NCI-H226 (cell line): ENCODE measurements around the gene IGFN1.
"Not testable (repeated sequence)": the region's sequence is repeated elsewhere in the genome, so short reads cannot be mapped to it uniquely, and the experiment has no call there.

Experiments
- DNase-seq: peaks from one replicate; pipeline ENCODE4 v3.0.0-alpha.2; 2015

Gene IGFN1

DNA sequence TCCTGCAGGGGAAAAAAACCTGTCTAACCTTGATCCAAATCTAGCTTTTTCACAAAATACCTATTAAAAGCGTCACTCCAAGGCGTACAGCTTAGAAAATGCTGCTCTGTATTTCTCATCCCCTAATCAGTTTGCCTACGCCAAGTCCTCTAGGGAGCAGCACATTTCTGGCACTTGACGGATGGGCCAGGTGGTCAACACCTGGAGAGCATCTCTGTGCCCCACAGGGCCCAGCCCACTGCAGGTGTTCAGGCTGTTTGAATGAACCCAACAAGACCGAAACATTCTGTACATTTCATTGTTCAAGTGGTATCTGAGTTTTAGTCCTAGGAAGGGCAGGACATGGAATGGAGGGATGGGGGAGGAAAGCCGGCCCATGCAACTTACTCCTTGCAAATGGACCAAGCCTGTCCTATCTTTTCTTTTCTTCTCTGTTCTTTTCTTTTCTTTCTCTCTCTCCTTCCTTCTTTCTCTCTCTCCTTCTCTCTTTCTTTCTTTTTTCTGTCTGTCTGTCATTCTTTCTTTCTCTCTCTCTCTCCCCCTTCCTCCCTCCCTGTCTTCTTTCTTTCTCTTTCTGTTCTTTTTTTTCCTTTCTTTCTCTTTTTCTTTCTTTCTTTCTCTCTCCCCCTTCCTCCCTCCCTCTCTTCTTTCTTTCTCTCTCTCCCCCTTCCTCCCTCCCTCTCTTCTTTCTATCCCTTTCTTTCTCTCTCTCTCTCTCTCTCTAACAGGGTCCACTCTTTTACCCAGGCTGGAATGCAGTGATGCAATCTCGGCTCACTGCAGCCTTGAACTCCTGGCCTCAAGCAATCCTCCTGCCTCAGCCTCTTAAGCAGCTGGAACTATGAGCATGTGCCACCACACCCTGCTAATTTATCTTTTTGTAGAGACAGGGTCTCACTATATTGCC, 29.1 kb downstream of the IGFN1 start:
- DNase-seq, result no peak

DNA sequence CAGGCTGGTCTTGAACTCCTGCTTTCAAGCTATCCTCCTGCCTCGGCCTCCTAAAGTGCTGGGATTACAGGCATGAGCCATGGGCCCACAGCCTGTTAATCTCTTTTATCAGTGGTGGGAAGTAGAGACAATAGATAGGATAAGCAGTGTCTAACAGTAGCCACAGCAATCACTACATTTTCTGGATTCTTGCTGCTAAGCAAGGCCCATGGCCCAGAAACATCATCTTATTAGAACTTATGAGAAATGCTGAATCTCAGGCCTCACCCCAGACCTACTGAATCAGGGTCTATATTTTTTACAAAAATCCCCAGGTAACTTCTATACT, 29.7 kb downstream of the IGFN1 start:
- DNase-seq, result no peak

DNA sequence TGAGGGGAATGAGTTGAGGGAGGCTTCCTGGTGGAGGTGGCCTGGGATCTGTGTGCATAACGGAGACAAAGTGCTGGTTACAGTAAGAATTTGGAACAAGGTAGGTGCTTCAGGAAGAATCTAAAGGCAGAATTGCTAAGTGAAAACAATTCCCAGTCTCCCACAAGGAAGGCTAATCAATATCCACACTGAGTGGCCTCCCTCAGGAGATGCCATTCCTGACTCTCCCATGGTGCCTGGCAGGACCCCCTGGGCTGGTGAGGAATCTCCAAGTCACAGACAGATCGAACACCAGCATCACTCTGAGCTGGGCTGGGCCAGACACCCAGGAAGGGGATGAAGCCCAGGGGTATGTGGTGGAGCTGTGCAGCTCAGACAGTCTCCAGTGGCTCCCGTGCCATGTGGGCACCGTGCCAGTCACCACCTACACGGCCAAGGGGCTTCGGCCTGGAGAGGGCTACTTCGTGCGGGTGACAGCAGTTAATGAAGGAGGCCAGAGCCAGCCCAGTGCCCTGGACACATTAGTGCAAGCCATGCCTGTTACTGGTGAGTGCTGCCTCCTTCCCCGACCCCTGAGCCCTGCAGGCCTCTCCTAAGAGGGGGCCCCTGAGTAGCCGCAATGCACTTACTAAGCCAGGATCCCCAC, 30.7 kb downstream of the IGFN1 start:
- DNase-seq, result no peak

DNA sequence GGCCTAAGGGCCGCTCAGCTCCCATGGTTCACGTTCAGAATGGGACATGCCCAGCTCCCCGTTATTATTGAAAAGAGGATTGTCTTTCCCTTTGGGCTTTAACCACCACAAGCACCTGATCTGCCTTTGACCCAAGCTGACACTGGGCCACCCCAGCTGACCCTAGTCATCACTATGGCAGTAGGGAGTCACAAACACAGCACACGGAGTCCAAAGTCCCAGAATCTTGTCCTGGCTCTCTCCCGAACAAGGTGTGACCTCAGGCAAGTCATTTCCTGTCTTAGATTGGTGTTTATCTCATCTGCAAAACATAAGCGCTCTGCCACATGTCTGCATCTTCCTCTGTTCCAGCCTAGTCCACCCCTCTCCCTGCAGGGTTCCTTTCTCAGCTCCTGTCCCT, 31.5 kb downstream of the IGFN1 start:
- DNase-seq, result no peak

DNA sequence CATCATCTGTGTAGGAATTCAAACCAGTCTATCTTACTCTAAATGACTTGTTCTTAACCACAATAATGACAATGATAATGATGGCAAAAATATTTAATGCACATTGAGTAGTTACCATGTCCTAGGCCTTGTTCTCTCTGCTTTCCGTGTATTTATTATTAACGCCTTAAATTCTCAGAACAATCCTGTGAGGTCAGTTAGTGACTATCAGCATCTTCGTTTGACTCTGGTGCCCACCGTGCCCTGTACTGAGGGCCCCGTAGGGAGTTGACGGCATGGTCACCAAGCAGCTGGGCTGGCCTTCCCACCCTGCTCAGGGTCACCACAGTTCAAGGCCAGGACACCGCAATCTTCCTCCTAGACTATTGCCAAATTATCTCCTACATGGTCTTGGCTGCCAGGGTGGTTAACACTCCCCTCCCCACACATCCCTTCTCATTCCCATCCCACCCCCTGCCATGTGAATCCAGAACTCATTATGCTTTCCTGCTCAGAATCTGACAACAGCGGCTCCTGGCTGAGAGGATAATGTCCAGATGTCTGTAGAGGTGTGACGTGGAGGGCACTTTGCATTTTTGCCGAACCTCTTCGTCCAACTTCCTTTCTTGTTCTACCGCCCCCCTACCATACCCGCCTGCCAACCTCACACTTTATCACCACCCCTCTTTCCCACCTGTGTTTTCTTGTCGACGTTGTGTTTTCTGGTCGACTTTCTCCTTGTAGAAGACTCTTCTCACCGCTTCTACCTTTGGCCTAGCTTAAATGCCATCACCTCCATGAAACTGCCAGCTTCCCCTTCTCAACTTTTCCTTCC, 33.4 kb downstream of the IGFN1 start:
- no peak for DNase-seq

DNA sequence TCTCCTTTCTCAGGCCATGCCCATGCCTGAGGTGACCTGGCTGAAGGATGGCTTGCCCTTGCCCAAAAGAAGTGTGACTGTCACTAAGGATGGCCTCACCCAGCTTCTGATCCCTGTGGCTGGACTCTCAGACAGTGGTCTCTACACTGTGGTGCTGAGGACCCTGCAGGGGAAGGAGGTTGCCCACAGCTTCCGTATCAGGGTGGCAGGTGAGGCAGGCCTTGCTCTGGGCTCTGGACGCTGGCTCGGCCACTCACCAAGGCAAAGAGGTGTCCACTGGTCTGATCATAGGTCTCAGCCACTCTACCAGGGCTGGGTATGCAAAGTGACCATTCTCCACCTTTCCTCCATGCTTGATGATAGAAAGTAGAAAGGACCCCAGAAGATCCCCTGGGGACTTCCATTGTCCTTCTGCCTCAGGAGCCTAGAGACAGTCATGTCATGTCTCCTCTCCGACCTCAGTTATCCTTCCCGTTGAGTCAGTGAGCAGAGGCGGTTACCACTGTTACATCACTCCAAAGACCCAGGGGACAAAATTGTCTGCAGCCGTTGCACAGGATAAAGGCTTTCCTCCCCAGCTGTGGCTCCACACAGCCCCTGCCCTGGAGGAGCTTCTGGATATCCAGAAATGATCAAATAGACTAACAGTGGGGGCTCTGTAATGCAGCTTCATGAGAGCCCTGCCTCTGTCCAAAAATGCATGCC, 34.2 kb downstream of the IGFN1 start:
- DNase-seq, result no peak

DNA sequence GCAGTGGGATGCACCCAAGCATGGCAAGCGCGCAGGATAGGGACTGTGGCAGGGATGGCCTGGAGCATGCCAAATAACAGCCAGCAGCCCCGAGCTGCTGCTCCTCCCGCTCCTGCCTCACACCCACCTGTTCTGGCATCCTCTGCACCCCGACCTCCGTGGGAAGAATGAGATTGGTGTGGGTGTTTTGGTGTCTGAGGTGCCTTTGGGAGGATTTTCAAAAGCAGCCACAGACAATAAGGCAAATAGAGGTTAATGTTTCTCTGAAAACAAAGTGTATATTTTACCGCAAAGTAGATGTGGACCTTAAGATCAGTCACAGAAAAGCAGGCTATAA, 35.5 kb downstream of the IGFN1 start:
- DNase-seq, result no peak

DNA sequence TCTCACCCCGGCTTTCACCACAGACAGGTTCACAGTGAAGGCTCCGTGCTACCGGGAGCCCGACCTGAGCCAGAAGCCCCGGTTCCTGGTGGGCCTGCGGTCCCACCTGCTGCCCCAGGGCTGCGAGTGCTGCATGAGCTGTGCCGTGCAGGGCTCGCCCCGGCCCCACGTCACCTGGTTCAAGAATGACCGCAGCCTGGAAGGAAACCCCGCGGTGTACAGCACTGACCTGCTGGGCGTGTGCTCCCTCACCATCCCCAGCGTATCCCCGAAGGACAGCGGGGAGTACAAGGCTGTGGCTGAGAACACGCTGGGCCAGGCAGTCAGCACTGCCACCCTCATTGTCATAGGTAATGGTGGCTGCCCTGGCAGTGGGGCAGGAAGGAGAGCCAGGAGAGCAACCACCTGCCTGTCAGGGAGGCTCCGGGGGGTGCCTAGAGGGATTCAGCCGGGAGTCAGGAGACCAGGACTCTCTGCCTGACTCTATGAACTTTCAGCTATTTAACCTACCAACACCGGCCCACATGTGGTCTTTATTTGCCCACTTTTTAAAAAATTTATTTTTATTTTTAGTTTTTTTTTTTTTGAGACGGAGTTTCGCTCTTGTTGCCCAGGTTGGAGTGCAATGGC, 36.4 kb downstream of the IGFN1 start:
- no peak for DNase-seq

DNA sequence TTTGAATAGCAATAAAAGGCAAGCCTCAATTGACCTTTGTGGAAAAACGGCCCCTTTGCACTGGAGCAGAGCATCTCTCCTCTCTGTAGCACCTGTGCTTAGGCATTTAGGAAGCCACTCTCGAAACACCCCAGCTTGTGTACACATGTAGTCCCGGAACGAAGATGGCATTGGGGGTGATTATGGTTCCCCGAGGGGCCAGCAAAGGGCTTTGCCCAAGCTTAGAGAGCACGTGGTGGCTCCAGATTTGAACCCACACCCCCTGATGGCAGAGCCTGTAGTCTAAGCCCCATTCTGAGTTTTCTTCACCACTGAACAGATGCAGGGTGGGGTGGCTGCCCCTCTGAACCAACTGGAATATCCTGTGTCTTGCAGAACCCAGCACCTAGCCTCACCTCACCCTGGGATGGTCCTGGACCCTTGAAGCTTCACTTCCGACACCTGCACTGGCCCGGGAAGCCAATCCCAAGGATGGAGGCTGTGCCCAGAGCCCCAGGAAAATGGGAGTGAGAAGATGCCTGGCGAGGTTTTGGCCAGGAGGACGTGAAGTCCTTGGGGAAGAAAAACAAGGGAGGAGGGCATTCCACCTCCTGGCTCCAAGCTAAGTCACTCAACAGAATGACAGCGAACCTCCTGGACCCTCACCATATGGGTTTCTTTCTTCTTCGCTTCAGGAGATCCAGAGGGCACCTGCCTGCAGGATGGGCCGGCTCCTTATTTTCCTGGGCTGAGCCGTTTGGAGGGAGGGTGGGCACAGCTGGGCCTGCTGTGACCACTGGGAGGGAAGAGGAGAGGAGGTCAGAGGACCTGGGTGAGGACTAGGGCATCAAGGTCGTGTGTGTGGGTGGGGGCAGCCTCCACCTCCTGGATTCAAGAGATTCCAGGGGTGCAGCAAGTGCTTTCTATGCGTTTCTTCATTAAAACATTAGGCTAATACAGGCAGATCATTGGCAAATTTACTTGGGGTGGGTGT, 37.7 kb downstream of the IGFN1 start:
- no peak for DNase-seq

DNA sequence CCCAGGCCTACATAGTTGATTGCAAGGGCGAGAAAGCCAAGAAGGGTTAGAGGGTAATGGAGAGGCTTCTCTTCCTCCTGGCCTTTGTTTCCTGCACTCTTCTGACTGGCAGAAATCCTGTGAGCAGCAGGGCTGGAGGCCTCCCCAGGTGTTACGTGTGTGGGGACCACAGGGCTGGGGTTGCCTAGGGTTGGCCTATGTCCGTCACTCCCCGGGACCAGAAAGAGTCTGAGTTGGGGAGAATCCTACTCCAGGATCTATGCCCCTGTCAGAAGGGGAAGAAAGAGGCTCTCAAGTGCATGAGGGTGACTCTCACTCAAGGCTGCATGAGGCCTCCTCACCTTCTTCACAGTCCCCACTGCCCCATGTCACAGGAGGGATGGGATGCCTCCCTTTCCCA, 38.5 kb downstream of the IGFN1 start:
- no peak for DNase-seq

DNA sequence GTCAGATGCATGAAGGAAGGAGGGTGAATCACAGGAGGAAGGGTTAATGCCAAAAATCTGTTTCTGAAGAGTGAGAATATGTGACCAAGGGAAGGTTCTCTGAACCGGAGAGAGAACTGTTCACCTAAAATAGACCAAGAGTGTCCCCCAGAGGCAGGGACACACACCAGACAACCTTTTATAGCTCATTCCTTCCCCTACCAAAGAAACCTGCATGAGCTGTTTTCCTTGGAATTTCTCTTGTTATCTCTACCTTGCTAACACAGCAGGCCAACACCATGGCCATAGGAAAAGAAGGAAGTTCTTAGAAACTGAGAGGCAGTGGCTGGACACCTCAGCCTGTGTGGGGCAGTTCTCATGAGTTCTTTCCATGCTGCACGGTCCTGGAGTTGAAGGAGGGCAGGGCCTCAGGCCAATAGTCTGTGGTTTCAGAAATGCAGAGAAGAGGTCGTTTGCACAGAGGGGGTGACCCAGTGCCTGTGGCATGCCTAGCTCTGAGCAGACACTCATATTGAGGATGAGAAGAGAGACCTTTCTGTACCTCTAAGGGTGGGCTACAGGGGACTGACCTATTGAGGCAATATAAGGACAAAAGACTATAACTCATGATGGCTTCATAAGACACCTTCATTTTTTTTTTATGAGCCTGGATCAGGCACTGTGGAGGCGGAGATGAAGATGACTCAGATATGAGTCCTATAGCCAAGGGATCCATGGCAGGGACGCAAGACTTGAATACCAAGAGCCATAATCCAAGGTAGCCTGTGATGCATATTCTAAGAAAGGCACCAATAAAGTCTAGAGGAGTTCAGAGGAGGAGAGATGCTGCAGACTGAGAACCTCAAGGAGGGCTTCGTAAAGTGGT, 39.4 kb downstream of the IGFN1 start:
- peak; percentile 63 for DNase-seq

DNA sequence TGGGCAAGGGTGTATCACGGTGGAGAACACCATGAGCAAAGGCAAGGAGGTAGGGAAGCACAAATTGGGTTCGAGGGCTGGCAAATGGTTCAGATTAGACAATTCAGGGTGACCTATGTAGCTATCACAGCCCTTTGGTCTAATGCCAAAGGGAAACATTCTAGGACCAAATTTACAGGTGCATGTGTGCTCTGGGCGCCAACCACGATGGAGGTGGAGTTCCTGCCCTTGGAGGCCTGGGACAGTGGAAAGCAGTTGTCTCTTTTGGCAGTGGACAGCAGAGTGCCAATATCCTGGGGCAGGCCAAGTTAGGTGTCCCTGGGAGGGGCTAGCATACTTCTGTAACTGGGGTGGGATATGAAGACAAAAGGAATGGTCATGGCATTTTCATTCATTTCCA, 40.1 kb downstream of the IGFN1 start:
- no peak for DNase-seq

DNA sequence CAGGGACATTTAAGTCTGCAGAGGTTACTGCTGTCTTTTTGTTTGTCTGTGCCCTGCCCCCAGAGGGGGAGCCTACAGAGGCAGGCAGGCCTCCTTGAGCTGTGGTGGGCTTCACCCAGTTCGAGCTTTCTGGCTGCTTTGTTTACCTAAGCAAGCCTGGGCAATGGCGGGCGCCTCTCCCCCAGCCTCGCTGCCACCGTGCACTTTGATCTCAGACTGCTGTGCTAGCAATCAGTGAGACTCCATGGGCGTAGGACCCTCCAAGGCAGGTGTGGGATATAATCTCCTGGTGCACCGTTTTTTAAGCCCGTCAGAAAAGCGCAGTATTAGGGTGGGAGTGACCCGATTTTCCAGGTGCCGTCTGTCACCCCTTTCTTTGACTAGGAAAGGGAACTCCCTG, 49.0 kb downstream of the IGFN1 start:
- DNase-seq, result not testable (repeated sequence)

DNA sequence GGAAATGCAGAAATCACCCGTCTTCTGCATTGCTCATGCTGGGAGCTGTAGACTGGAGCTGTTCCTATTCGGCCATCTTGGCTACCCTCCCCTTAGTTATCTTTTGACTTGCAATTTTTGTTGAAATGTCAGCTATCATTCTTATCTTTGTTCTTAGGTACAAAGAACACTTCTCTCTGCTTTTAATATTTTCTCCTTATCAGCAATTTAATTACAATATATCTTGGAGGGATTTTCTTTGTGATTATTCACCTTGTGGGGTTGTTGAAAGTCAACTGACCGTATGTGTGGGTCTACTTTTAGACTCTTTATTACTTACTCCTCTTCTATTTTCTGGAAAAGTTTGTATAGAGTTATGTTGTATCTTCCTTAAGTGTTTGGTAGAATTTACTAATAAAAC, 49.5 kb downstream of the IGFN1 start:
- DNase-seq, result no peak

DNA sequence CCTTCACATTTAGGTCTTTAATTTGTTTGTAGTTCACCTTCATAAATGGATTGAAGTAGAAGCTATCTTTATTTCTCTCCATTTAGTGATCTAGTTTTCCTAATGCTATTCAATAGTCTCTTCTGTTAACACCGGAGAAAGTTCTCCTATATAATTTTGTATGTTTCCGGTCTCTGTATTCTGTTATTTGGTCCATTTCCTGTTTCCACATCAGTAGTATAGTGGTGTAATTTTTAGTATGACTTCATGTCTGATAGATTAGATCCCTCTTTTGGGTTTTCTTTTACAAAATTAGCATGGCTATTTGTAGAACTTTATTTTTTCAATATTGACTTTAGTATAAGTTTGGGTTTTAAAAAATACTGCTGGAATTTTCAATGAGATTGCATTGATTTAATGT, 51.1 kb downstream of the IGFN1 start:
- no peak for DNase-seq

DNA sequence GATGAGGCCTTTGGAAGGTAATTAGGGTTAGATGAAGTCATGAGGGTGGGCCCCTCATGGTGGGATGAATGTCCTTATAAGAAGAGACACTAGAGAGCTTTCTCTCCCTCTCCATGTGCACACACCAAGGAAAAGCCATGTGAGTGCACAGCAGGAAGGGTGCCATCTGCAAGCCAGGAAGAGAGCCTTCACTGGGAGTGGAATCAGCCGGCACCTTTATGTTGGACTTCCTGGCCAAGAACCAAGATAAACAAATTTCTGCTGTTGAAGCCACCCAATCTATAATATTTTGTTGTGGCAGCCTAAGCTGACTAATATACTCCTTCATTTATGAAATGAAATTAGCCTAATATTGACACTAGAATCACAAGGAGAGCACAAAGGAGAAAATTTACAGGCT, 54.5 kb downstream of the IGFN1 start:
- no peak for DNase-seq

DNA sequence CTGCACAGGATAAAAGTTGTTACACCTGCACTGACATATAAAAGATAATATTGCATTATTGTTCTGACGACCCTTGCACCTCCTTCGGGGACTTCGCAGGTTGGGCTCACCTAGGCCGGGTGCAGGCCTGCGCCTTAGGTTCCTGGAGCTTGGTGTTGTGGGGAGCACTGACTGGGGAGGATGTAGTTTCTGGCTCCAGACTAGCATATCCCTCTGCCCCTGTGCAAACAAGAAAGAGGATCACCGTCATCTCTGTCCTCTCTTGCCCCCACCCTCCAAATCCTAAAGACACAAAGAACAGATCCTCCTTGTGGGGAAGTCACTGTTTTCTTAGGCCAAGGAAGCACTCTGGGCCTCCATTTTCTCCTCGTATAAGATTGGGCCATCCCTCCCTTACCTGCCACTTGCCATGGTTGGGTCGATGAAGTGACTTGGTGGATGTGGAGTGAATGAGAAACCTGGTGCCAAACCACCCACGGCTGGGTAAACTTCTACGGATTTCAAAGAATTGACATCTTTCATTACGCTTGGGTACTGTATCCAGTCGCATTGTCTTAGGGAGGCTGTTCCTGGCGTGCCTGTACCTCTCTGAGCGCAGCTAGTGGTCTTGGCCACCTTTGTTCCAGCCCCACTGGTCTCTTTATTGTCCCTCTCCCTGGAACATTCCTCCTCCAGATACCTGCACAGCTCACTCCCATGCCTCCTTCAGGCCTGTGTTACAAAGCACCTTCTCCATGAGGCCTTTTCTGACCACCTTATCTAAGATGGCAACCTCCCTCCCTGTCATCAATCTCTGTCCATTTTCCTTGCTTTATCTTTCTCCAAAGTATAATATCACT, 58.3 kb downstream of the IGFN1 start:
- DNase-seq, result no peak

DNA sequence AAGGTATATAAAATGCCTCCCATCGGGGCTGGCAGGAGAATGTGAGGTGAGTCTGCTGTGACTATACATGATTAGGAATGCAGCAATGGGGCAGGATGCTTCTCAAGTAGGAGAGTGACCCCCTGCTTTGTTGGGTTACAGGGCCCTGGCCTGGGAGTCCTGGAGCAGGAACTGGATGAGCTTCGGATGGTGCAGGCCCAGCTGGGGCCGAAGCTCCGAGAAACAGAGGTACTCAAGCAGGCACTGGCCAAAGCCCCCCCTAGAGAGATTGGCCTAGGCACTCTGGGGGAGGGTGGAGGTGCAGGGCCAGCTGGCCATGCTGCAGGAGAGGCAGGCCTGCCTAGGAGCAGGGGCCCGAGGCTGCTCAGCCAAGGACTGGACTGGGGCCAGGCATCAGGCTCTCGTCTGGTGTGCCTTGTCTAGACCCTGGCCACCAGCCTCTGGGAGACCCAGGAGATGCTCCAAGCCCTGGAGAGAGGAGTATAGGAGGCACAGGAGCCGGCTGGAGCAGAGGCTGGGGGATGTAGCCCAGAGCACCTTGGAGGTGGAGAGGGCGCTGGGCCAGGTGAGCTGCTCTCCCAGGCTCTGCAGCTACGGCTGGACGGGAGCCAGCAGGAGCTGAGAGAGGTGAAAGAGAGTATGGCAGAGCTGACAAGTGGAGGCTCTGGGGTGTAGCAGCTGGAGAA, 59.8 kb downstream of the IGFN1 start:
- no peak for DNase-seq

DNA sequence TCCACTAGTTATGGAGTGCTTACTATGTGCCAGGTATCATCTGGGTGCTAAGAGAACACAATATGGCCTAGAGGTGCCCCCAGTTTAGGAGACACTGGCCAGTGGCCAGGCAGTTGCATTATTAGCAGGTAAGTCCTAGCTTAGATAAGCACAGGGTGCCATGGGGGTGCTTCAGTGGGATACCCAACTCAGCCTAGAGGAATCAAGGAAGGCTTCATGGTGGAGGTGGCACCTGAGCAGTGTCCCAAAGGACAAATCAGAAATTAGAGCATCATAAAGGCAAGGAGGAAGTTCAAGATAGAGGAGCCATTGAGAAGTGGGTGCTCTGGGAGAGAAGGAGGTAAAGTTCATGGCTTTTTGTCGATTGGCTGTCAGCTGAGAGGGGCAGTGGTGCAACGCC, 60.8 kb downstream of the IGFN1 start:
- DNase-seq, result no peak
